ENCODE data around the gene FAM186B. TPM values are rescaled to one million over a fixed set of nuclear protein-coding genes. Genes with fewer than 3 reads are reported as not detected.

Gene FAM186B
- total and polyA plus RNA-seq, 2 experiments from 2014 or later: 0.21 to 0.38 TPM

GRCh38 chr12:49599961-49600360 lies 5.5 kb downstream of the FAM186B start (continued):
- no peak for TF ChIP-seq ZNF462 (CRISPR knock-in tag; IDR thresholded peaks at IDR 0.05)
- TF ChIP-seq CTCF (conservative IDR thresholded peaks at IDR 0.05; ENCODE audit: low read depth in 2 of 2): no peak
- no peak for TF ChIP-seq JUNB (IDR thresholded peaks at IDR 0.05; ENCODE audit: unreplicated experiment)

GRCh38 chr12:49598527-49598926 lies 6.9 kb downstream of the FAM186B start:
- no peak overlapping the region for H3K4me3 ChIP-seq
- no peaks in the 10 kb centered on the region for H3K36me3 ChIP-seq (ENCODE audit: insufficient read depth)
- no peaks in the 10 kb centered on the region for H3K4me1 ChIP-seq (ENCODE audit: insufficient read depth)
- H2AFZ ChIP-seq: no peak overlapping the region
- peaks cover 10% of the 10 kb centered on the region for H3K27me3 Mint-ChIP-seq (ENCODE audit: insufficient read depth, low read depth, poor library complexity)
- peaks cover 10% of the 10 kb centered on the region; the same call in 1 of the 2 replicates for H3K9me2 ChIP-seq (ENCODE audit: insufficient read depth)
- ATAC-seq: no peak
- no peaks in the 10 kb centered on the region; the same call in 1 of the 3 replicates for H3K36me3 Mint-ChIP-seq (ENCODE audit: low read depth)
- H3K79me2 ChIP-seq (replicated peaks; ENCODE audit: insufficient read depth): no peaks in the 10 kb centered on the region
- TF ChIP-seq CREB1 (CRISPR knock-in tag; IDR thresholded peaks at IDR 0.05; ENCODE audit: low read depth) (no peak), JUNB (IDR thresholded peaks at IDR 0.05; ENCODE audit: unreplicated experiment) (no peak), EZH2 (IDR thresholded peaks at IDR 0.05; ENCODE audit: low read depth, unreplicated experiment) (no peak), NANOG (IDR thresholded peaks at IDR 0.05; ENCODE audit: borderline replicate concordance) (no peak), ETS1 (IDR thresholded peaks at IDR 0.05) (no peak), CTCF (conservative IDR thresholded peaks at IDR 0.05; ENCODE audit: low read depth in 2 of 2) (no peak), POLR2AphosphoS5 (IDR thresholded peaks at IDR 0.05; ENCODE audit: low read depth) (no peak), EZH2phosphoT487 (IDR thresholded peaks at IDR 0.05; ENCODE audit: unreplicated experiment) (no peak), ZNF331 (CRISPR knock-in tag; IDR thresholded peaks at IDR 0.05; ENCODE audit: low read depth) (no peak)
- H3F3A ChIP-seq (replicated peaks; ENCODE audit: low read depth): no peaks in the 10 kb centered on the region
- H3K27ac Mint-ChIP-seq: no peak overlapping the region
- no peaks in the 10 kb centered on the region for H3K9me3 Mint-ChIP-seq
- no peak for DNase-seq (ENCODE audit: low spot score)
- no peak overlapping the region for H3K27ac ChIP-seq (ENCODE audit: low read depth)
- no peaks in the 10 kb centered on the region for H3K27me3 ChIP-seq (ENCODE audit: insufficient read depth)
- no peak overlapping the region for H3K4me2 ChIP-seq
- no peak overlapping the region for H3K4me3 Mint-ChIP-seq
- H3K4me1 Mint-ChIP-seq: no peaks in the 10 kb centered on the region
- H4K20me1 ChIP-seq (replicated peaks; ENCODE audit: insufficient read depth): peaks cover 2% of the 10 kb centered on the region; the same call in 1 of the 2 replicates

Data from GM23338 (cell line).